Motor neuron (in vitro differentiated cells): Measurements from ENCODE around the gene IGSF3. TPM values are rescaled to one million over a fixed set of nuclear protein-coding genes. Genes with fewer than 3 reads are reported as not detected.
"Not testable (repeated sequence)": the region's sequence is repeated elsewhere in the genome, so short reads cannot be mapped to it uniquely, and the experiment has no call there.

Experiments
- ATAC-seq, 8 experiments: fragments of 200-7000 bp; cut with Tn5 transposase; replicated peaks in 6 of 8; 2 replicates each; pipeline ENCODE4 v1.8.0; 2021; ENCODE audit warnings: mild to moderate bottlenecking in 8 of 8, moderate library complexity in 8 of 8
- H3K27ac ChIP-seq, 2 donors: fragments of 250-450 bp; sonication (Bioruptor Pico); 2 replicates each; pipeline ENCODE4 v1.9.0; 2021; ENCODE audit warnings: antibody characterized with exemption in 2 of 2, mild to moderate bottlenecking in 2 of 2, moderate library complexity in 1 of 2
- H3K4me1 ChIP-seq, 2 donors: fragments of 250-450 bp; sonication (Bioruptor Pico); replicated peaks in 1 of 2; 2 replicates each; pipeline ENCODE4 v1.6.1; 2021; ENCODE audit warnings: antibody characterized with exemption in 2 of 2, mild to moderate bottlenecking in 2 of 2, moderate library complexity in 1 of 2
- H3K4me3 ChIP-seq, 5 donors: fragments of 250-450 bp; sonication (Bioruptor Pico); 2 replicates each; pipeline ENCODE4 v1.9.0; 2021; ENCODE audit warnings: antibody characterized with exemption in 5 of 5, mild to moderate bottlenecking in 5 of 5, moderate library complexity in 4 of 5
- WGBS, 10 experiments: fragments of 450-650 bp; shearing (Covaris generic); methylation state at CpG; one replicate each; pipeline ENCODE4 v1.0.0; 2022; 5-methylcytosine and 5-hydroxymethylcytosine counted together
- in situ Hi-C, 9 experiments: fragments of 400-800 bp; cut with MboI; loops; one replicate each; pipeline ENCODE4 v1.15.0; 2021; ENCODE audit warnings: low sequenced_read_pairs in 9 of 9, low pct_unique_long_range_greater_than_20kb in 2 of 9; ENCODE audit not compliant: unreplicated experiment in 9 of 9
- total RNA-seq, 8 experiments: library from RNA; unstranded; fragments of 300-600 nt; gene quantifications; 2 replicates each; pipeline versions ENCODE4 v1.2.3 to v1.2.4, GENCODE V29; 2022

IGSF3 gene
- total RNA-seq, 8 experiments from 2014 or later: 4.3 to 57.7 (median 32.6) TPM

GRCh38 chr1:116617808-116618207, 49.7 kb downstream of the IGSF3 start:
- ATAC-seq, H3K4me3 ChIP-seq, H3K27ac ChIP-seq, H3K4me1 ChIP-seq, in situ Hi-C loops: not testable (repeated sequence)
- 40 to 100% (median 63%) methylated on average over 1 to 4 of the region's 5 CpGs; no CpG with 5 or more reads in 2 of the 10 experiments for WGBS, 10 experiments

- H3K4me3 ChIP-seq, H3K4me1 ChIP-seq, ATAC-seq, H3K27ac ChIP-seq, in situ Hi-C loops: not testable (repeated sequence)
- 90 to 94% methylated on average over 5 to 6 of the region's 13 CpGs; no CpG with 5 or more reads in 8 of the 10 experiments for WGBS, 10 experiments
Observed at GRCh38 chr1:116613825-116614224, 53.7 kb downstream of the IGSF3 start.

DNA sequence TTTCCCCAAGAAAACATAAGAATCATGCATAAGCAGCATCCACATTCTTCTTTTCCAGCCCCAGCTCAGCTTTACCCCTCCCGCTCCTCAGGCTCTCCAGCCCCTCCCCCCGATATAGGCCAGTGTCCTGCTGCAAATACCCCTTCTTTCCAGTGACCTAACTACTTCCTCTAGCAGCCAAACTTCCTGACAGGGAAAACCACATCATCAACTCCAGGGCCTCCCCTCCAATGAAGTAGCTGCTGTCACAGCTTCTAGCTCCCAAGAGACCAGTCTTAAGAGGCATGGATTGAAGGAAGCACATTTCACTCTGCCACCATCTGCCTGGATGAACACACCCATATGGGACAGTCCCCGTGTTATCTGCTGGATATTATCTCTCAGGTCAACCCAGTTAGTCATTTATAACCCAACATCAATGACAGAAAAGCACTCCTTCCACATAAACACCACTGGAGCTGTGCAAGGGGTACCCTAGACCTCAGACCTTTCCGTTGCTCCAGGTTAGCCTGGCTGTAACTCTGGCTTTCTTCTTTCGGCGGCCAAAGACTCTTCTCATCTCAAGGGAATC, 57.6 kb downstream of the IGSF3 start:
- peak in 2 of 8 experiments; percentile 19 to 56 for ATAC-seq
- WGBS, 10 experiments: 50 to 100% (median 79%) methylated on average over 1 to 3 of the region's 6 CpGs; no CpG with 5 or more reads in 5 of the 10 experiments
- in situ Hi-C loops, H3K4me1 ChIP-seq, H3K4me3 ChIP-seq, H3K27ac ChIP-seq: not testable (repeated sequence)

DNA sequence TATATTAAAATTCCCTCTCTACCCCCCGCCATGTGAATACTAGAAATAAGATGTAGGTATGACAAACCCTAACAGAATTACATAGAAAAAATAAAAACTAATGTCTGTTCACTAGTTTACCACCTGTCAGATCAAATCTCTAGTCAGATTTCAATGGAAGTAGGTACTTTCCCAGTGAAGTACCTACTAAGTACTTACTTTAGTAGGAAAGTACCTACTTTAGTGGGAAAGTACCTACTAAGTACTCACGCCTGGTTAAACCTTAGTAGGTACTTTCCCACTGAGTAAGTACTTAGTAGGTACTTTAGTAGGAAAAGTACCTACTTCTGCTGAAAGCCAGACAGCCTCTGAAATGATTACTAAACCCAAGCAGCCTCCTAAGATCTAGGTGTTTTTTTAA, 58.7 kb downstream of the IGSF3 start:
- ATAC-seq, in situ Hi-C loops, H3K4me1 ChIP-seq, H3K4me3 ChIP-seq, H3K27ac ChIP-seq: not testable (repeated sequence)
- 80 to 100% (median 100%) methylated on average over 1 to 2 of the region's 2 CpGs; no CpG with 5 or more reads in 4 of the 10 experiments for WGBS, 10 experiments

GRCh38 chr1:116608151-116608550, 59.4 kb downstream of the IGSF3 start:
- WGBS, 10 experiments: 75 to 100% (median 90%) methylated on average over 1 to 6 of the region's 12 CpGs; no CpG with 5 or more reads in 6 of the 10 experiments
- H3K27ac ChIP-seq, H3K4me1 ChIP-seq, H3K4me3 ChIP-seq, in situ Hi-C loops: not testable (repeated sequence)
- peak in 3 of 8 experiments; percentile 17 to 42 (median 33) for ATAC-seq

DNA sequence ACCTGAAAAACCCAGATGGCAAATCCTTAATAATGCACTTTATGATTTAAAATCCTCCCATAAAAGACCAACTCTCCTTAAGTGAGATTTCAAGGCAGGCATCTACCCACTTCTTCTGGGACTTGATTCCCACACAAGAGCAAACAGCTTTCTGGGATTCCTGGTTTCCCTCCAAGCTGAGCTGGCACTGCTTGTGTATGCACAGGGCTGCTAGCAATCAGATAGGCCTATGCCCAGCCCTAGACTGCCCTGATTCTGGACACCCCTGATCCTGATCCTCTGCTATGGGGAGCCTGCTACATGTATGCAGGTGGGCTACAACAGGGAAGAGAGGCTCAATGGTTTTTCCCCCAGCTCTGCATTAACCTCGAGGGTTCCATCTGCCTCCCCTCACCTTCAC, 60.1 kb downstream of the IGSF3 start:
- H3K4me1 ChIP-seq, H3K27ac ChIP-seq, H3K4me3 ChIP-seq, ATAC-seq, in situ Hi-C loops: not testable (repeated sequence)
- 83 to 100% (median 100%) methylated on average over 1 of the region's 1 CpG; no CpG with 5 or more reads in 7 of the 10 experiments for WGBS, 10 experiments

GRCh38 chr1:116606067-116606466, 61.5 kb downstream of the IGSF3 start:
- 81 to 100% (median 100%) methylated on average over 3 of the region's 8 CpGs; no CpG with 5 or more reads in 7 of the 10 experiments for WGBS, 10 experiments
- in situ Hi-C loops: not testable (repeated sequence)

DNA sequence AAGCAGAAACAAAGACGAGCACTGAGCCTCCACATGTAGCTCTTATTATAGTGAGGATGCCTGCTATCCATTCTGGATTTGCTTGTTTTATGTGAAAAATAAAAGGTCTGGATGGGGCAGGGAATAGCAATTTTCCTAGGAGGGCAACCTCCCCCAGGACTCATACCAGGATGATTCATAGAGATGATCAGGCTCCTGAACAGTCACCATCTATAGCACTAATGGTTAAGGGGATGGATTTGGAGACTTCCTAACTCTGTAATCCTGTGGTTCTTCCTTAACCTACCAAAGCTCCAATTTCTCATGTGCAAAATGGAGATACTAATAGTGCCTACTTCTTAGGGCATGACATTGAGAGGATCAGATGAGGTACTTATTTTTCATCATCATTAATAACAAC, 62.2 kb downstream of the IGSF3 start:
- Histone ChIP-seq H3K27ac (no peak overlapping the region), H3K4me1 (peaks cover 5% of the 10 kb centered on the region in 2 donors), H3K4me3 (no peak overlapping the region)
- 56 to 100% (median 80%) methylated on average over 1 of the region's 1 CpG; no CpG with 5 or more reads in 3 of the 10 experiments for WGBS, 10 experiments
- ATAC-seq: no peak
- in situ Hi-C loops: no loop called here

More at GRCh38 chr1:116606067-116606466, 61.5 kb downstream of the IGSF3 start:
- peak in 2 of 8 experiments; percentile 90 to 96 for ATAC-seq
- H3K4me1 ChIP-seq, H3K27ac ChIP-seq, H3K4me3 ChIP-seq: not testable (repeated sequence)

DNA sequence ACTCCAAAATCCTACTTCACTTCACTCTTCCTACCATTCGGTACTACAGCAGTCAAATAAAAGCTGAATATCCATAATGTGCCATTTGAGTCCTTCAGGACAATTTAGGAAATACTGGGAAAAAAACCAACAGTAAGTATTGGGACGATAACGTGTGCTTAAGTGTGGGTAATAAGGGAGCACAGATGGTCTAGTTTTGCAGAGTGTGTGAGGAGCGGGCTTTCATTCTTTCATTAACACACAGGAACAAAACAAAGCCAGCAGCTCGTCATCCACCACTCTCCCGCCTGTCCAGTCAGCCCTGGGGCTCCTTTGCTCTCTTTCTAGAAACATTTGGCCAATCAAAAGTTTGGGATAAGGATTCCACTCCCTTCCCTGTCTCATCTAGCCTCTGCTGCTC, 63.1 kb downstream of the IGSF3 start:
- peak in 5 of 8 experiments; percentile 40 to 72 (median 49) for ATAC-seq
- in situ Hi-C loops, H3K27ac ChIP-seq, H3K4me1 ChIP-seq, H3K4me3 ChIP-seq: not testable (repeated sequence)
- WGBS, 10 experiments: 26 to 100% (median 43%) methylated on average over 1 to 6 of the region's 6 CpGs; no CpG with 5 or more reads in 2 of the 10 experiments

DNA sequence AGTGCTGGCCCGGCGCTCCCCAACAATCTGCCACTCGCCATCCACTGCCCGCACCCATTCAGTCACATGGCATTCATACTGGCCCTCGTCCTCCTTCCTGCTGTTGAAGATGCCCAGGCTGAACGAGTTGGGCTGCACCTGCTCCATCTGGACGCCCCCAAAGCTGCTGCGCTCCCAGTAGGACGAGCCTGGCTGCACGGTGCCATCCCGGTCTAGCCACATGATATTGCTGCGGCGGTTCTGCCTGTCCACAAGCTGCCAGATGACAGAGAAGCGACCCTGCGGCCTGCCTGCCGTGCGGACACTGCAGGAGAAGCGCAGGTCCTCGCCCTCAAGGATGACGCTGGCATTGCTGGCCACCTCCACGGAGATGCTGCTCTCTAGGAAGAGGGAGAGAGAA, 63.9 kb downstream of the IGSF3 start:
- H3K4me1 ChIP-seq, H3K27ac ChIP-seq, ATAC-seq, in situ Hi-C loops, H3K4me3 ChIP-seq: not testable (repeated sequence)
- 80 to 93% methylated on average over 1 to 3 of the region's 21 CpGs; no CpG with 5 or more reads in 8 of the 10 experiments for WGBS, 10 experiments

GRCh38 chr1:116599369-116599768, 68.2 kb downstream of the IGSF3 start:
- not testable (repeated sequence) for H3K27ac ChIP-seq, ATAC-seq, H3K4me3 ChIP-seq
- in situ Hi-C loops: loop anchor here in 4 of 9 experiments (25.0 kb wide), 3 partner anchors 113 to 463 kb away; partner anchors contain the start of gene TTF2 (in 2 of the 4)
- peaks cover 3 to 10% of the 10 kb centered on the region in 2 donors for H3K4me1 ChIP-seq
- WGBS, 10 experiments: no CpG with 5 or more reads among the region's 2 CpGs

GRCh38 chr1:116598420-116599036, 69.0 kb downstream of the IGSF3 start:
- in situ Hi-C loops: loop anchor here in 4 of 9 experiments (25.0 kb wide), 3 partner anchors 114 to 464 kb away; partner anchors contain the start of gene TTF2 (in 2 of the 4)
- H3K4me3 ChIP-seq, H3K4me1 ChIP-seq, H3K27ac ChIP-seq, ATAC-seq: not testable (repeated sequence)
- 40 to 100% (median 79%) methylated on average over 1 to 10 of the region's 11 CpGs; no CpG with 5 or more reads in 3 of the 10 experiments for WGBS, 10 experiments

DNA sequence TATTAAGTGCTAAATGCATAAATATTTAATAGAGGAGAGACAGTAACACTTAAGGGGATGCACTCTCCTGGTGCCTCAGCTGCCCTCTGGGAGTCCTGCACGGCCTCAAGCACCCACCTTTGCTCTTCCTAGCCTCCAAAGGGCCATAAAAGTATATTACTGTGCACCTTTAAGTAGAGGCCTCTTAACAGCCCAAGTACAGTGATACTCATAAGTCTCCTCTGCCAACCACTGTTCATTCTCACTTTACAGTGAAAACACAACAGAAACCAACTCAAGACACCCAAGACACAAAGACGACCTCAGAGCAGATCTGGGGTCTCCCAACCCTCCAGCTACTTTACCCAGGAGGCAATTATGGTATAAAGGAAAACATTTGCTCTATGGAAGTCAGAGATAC, 70.1 kb downstream of the IGSF3 start:
- H3K4me1 ChIP-seq, H3K4me3 ChIP-seq, ATAC-seq, H3K27ac ChIP-seq: not testable (repeated sequence)
- no CpG with 5 or more reads among the region's 2 CpGs for WGBS, 10 experiments
- in situ Hi-C loops: loop anchor here in 4 of 9 experiments (25.0 kb wide), 3 partner anchors 115 to 465 kb away; partner anchors contain the start of gene TTF2 (in 2 of the 4)
